ENCODE data around the gene CDKN1B.

The CDKN1B gene

GRCh38 chr12:12745576-12746211 is 28.5 kb downstream of the CDKN1B start:
- Mint-ChIP-seq H3K4me1 (ENCODE audit: low read depth) (no peaks in the 10 kb centered on the region), H3K27ac (no peak overlapping the region), H3K4me3 (no peak overlapping the region), H3K27me3 (no peaks in the 10 kb centered on the region), H3K9me3 (no peaks in the 10 kb centered on the region), H3K36me3 (ENCODE audit: low read depth) (no peaks in the 10 kb centered on the region)

GRCh38 chr12:12747278-12747677 is 30.1 kb downstream of the CDKN1B start:
- Mint-ChIP-seq H3K4me1 (ENCODE audit: low read depth) (no peaks in the 10 kb centered on the region), H3K36me3 (ENCODE audit: low read depth) (no peaks in the 10 kb centered on the region), H3K4me3 (no peak overlapping the region), H3K27me3 (no peaks in the 10 kb centered on the region), H3K27ac (no peak overlapping the region), H3K9me3 (no peaks in the 10 kb centered on the region)

- Mint-ChIP-seq H3K4me1 (ENCODE audit: low read depth) (no peaks in the 10 kb centered on the region), H3K36me3 (ENCODE audit: low read depth) (no peaks in the 10 kb centered on the region), H3K27ac (no peak overlapping the region), H3K4me3 (no peak overlapping the region), H3K27me3 (no peaks in the 10 kb centered on the region), H3K9me3 (no peaks in the 10 kb centered on the region)
These were observed 30.9 kb downstream of the CDKN1B start for GRCh38 chr12:12748044-12748443.

GRCh38 chr12:12749433-12749832 is 32.3 kb downstream of the CDKN1B start:
- Mint-ChIP-seq H3K4me1 (ENCODE audit: low read depth) (no peaks in the 10 kb centered on the region), H3K36me3 (ENCODE audit: low read depth) (no peaks in the 10 kb centered on the region), H3K27me3 (no peaks in the 10 kb centered on the region)

GRCh38 chr12:12755923-12756322 is 38.8 kb downstream of the CDKN1B start:
- Mint-ChIP-seq H3K4me3 (no peak overlapping the region), H3K27me3 (no peaks in the 10 kb centered on the region), H3K9me3 (no peaks in the 10 kb centered on the region), H3K4me1 (ENCODE audit: low read depth) (no peaks in the 10 kb centered on the region), H3K27ac (no peak overlapping the region), H3K36me3 (ENCODE audit: low read depth) (no peaks in the 10 kb centered on the region)

More at GRCh38 chr12:12749433-12749832, 32.3 kb downstream of the CDKN1B start:
- Mint-ChIP-seq H3K4me3 (no peak overlapping the region), H3K27ac (no peak overlapping the region), H3K9me3 (no peaks in the 10 kb centered on the region)

- Mint-ChIP-seq H3K9me3 (no peaks in the 10 kb centered on the region), H3K4me3 (no peak overlapping the region), H3K27ac (no peak overlapping the region), H3K4me1 (ENCODE audit: low read depth) (no peaks in the 10 kb centered on the region), H3K36me3 (ENCODE audit: low read depth) (peaks cover 4% of the 10 kb centered on the region), H3K27me3 (no peaks in the 10 kb centered on the region)
These were observed 40.0 kb downstream of the CDKN1B start for GRCh38 chr12:12757121-12757520.

- Mint-ChIP-seq H3K27ac (no peak overlapping the region), H3K4me1 (ENCODE audit: low read depth) (no peaks in the 10 kb centered on the region), H3K4me3 (no peak overlapping the region), H3K36me3 (ENCODE audit: low read depth) (peaks cover 4% of the 10 kb centered on the region), H3K9me3 (no peaks in the 10 kb centered on the region), H3K27me3 (no peaks in the 10 kb centered on the region)
These were observed 42.2 kb downstream of the CDKN1B start for GRCh38 chr12:12759234-12759915.

GRCh38 chr12:12764824-12765223 is 47.7 kb downstream of the CDKN1B start:
- no peak overlapping the region for H3K27ac Mint-ChIP-seq

GRCh38 chr12:12770262-12770661 is 53.1 kb downstream of the CDKN1B start:
- H3K4me1 Mint-ChIP-seq (ENCODE audit: low read depth) = no peaks in the 10 kb centered on the region
- peaks cover 9% of the 10 kb centered on the region for H3K9me3 Mint-ChIP-seq
- no peak overlapping the region for H3K4me3 Mint-ChIP-seq
- no peaks in the 10 kb centered on the region for H3K36me3 Mint-ChIP-seq (ENCODE audit: low read depth)
- no peak overlapping the region for H3K27ac Mint-ChIP-seq
- H3K27me3 Mint-ChIP-seq = no peaks in the 10 kb centered on the region

More at GRCh38 chr12:12764824-12765223, 47.7 kb downstream of the CDKN1B start:
- Mint-ChIP-seq H3K36me3 (ENCODE audit: low read depth) (peaks cover 4% of the 10 kb centered on the region), H3K4me1 (ENCODE audit: low read depth) (no peaks in the 10 kb centered on the region), H3K27me3 (no peaks in the 10 kb centered on the region), H3K4me3 (no peak overlapping the region), H3K9me3 (peaks cover 3% of the 10 kb centered on the region)

All from stimulated activated naive CD8-positive, alpha-beta T cell treated with anti-CD3 and anti-CD28 coated beads, Interleukin-15, Interleukin-2, amounts not matched to agents 100 ng/mL and 50 ng/mL, for 24 hours (primary cell).